CD4-positive, alpha-beta T cell (primary cell): Measurements from ENCODE around the gene C1orf35. TPM values are rescaled to one million over a fixed set of nuclear protein-coding genes. Genes with fewer than 3 reads are reported as not detected.

ENCODE experiments used
- ATAC-seq: fragments of 200-7000 bp; cut with Tn5 transposase; one replicate; pipeline ENCODE4 v1.10.0; 2022; ENCODE audit warnings: mild to moderate bottlenecking; ENCODE audit not compliant: poor library complexity
- CTCF ChIA-PET: fragments of 350-600 bp; sonication (Branson Sonifier 250); formaldehyde crosslinking; loops from one replicate; lab custom pipeline; 2021; ENCODE audit warnings: antibody characterized with exemption, inconsistent platforms; lab: Charles Lee
- POLR2A ChIA-PET: fragments of 350-600 bp; sonication (Branson Sonifier 250); formaldehyde crosslinking; loops from one replicate; lab custom pipeline; 2021; ENCODE audit warnings: antibody characterized with exemption, inconsistent platforms; lab: Charles Lee
- DNase-seq, 14 experiments: peaks; one replicate each; pipeline ENCODE4 v3.0.0-alpha.2; 2013 to 2020; ENCODE audit warnings: mixed read lengths in 2 of 14
- H3K27ac ChIP-seq, 2 donors: one replicate each; pipeline versions ENCODE4 v1.5.1 to v1.7.0; 2013; ENCODE audit warnings: low read length in 2 of 2, low read depth in 1 of 2, mild to moderate bottlenecking in 1 of 2
- H3K27me3 ChIP-seq, 2 experiments: 1 replicate in 1 of 2; 2 replicates in 1 of 2; pipeline versions ENCODE4 v1.6.1 to v1.7.0; 2013; ENCODE audit warnings: low read length in 2 of 2, control low read depth in 1 of 2, mild to moderate bottlenecking in 1 of 2, moderate library complexity in 1 of 2; ENCODE audit not compliant: insufficient read depth in 2 of 2, control insufficient read depth in 1 of 2
- H3K36me3 ChIP-seq: one replicate; pipeline ENCODE4 v1.6.1; 2013; ENCODE audit warnings: low read length, control low read depth; ENCODE audit not compliant: insufficient read depth
- H3K4me1 ChIP-seq: one replicate; pipeline ENCODE4 v1.6.1; 2013; ENCODE audit warnings: low read length, control low read depth; ENCODE audit not compliant: insufficient read depth
- H3K4me3 ChIP-seq: one replicate; pipeline ENCODE4 v1.5.1; 2013; ENCODE audit warnings: mild to moderate bottlenecking, low read length, moderate library complexity
- H3K9me3 ChIP-seq, 2 experiments: 1 replicate in 1 of 2; 2 replicates in 1 of 2; pipeline versions ENCODE4 v1.6.1 to v1.7.0; 2013; ENCODE audit warnings: low read length in 2 of 2, mild to moderate bottlenecking in 2 of 2, control low read depth in 1 of 2, moderate library complexity in 1 of 2; ENCODE audit not compliant: control insufficient read depth in 1 of 2, insufficient read depth in 1 of 2
- H3K27ac Mint-ChIP-seq: one replicate; pipeline ENCODE4 v1.8.0; 2020; ENCODE audit warnings: mixed read lengths
- H3K27me3 Mint-ChIP-seq: one replicate; pipeline ENCODE4 v1.8.0; 2021; ENCODE audit warnings: mixed read lengths
- H3K36me3 Mint-ChIP-seq: one replicate; pipeline ENCODE4 v1.8.0; 2021; ENCODE audit warnings: low read depth, mixed read lengths
- H3K4me1 Mint-ChIP-seq: one replicate; pipeline ENCODE4 v1.8.0; 2021; ENCODE audit warnings: low read depth, mixed read lengths
- H3K4me3 Mint-ChIP-seq: one replicate; pipeline ENCODE4 v1.8.0; 2020; ENCODE audit warnings: mild to moderate bottlenecking, mixed read lengths
- H3K9me3 Mint-ChIP-seq: one replicate; pipeline ENCODE4 v1.8.0; 2020; ENCODE audit warnings: mixed read lengths
- CTCF ChIP-seq: fragments of 200-600 bp; IDR thresholded peaks from one replicate; pipeline ENCODE4 v1.8.0; 2022; ENCODE audit warnings: antibody characterized with exemption, mild to moderate bottlenecking
- intact Hi-C, 2 experiments: fragments of 100-400 bp; cut with DNase I in 1 of 2; cut with micrococcal nuclease in 1 of 2; formaldehyde crosslinking; loops; one replicate each; pipeline versions ENCODE4 v1.15.1 to v1.9.0; 2023 to 2025; cut with DNase I, micrococcal nuclease
- total RNA-seq, 174 experiments: library from RNA in 2 of 174; stranded (reverse) in 2 of 174; gene quantifications; one replicate each; pipeline ENCODE4 v1.2.3 and lab custom pipeline; 2021 to 2026

The C1orf35 gene
- total RNA-seq, 2 experiments from 2014 or later: 36.6 to 40.3 TPM

- H3K27me3 Mint-ChIP-seq: no peaks in the 10 kb centered on the region
- POLR2A ChIA-PET: no interaction called here
- Histone ChIP-seq H3K36me3 (no peaks in the 10 kb centered on the region), H3K4me3 (no peak overlapping the region), H3K27ac (no peak overlapping the region), H3K27me3 (peaks cover 0 to 13% of the 10 kb centered on the region in 2 experiments), H3K4me1 (no peaks in the 10 kb centered on the region), H3K9me3 (no peaks in the 10 kb centered on the region)
- no peak overlapping the region for H3K27ac Mint-ChIP-seq
- H3K4me1 Mint-ChIP-seq: peaks cover 12% of the 10 kb centered on the region
- CTCF ChIA-PET: no interaction called here
- intact Hi-C loops: no loop called here
- ATAC-seq (no peak), DNase-seq (no peak)
- no peak for TF ChIP-seq CTCF
- no peaks in the 10 kb centered on the region for H3K9me3 Mint-ChIP-seq
- no peak overlapping the region for H3K4me3 Mint-ChIP-seq
- H3K36me3 Mint-ChIP-seq: no peaks in the 10 kb centered on the region
Measured at GRCh38 chr1:228072658-228073043, 30.5 kb downstream of the C1orf35 start.

GRCh38 chr1:228071839-228072657, 31.1 kb downstream of the C1orf35 start:
- no peak for ATAC-seq
- no peak overlapping the region for H3K4me3 Mint-ChIP-seq

GRCh38 chr1:228070851-228071250, 32.3 kb downstream of the C1orf35 start:
- no peaks in the 10 kb centered on the region for H3K9me3 Mint-ChIP-seq
- no peak overlapping the region for H3K4me3 Mint-ChIP-seq
- Histone ChIP-seq H3K4me1 (no peaks in the 10 kb centered on the region), H3K36me3 (no peaks in the 10 kb centered on the region), H3K27ac (no peak overlapping the region), H3K9me3 (no peaks in the 10 kb centered on the region), H3K27me3 (peaks cover 11 to 30% of the 10 kb centered on the region in 2 experiments), H3K4me3 (no peak overlapping the region)
- POLR2A ChIA-PET: no interaction called here
- DNase-seq: no peak
- no peaks in the 10 kb centered on the region for H3K36me3 Mint-ChIP-seq
- no peak overlapping the region for H3K27ac Mint-ChIP-seq
- no peak for ATAC-seq
- peaks cover 10% of the 10 kb centered on the region for H3K27me3 Mint-ChIP-seq
- TF ChIP-seq CTCF: no peak
- H3K4me1 Mint-ChIP-seq: peaks cover 5% of the 10 kb centered on the region
- intact Hi-C loops: no loop called here
- CTCF ChIA-PET: no interaction called here

More at GRCh38 chr1:228071839-228072657, 31.1 kb downstream of the C1orf35 start:
- no peaks in the 10 kb centered on the region for H3K36me3 ChIP-seq
- ChIA-PET POLR2A (no interaction called here), CTCF (no interaction called here)
- Mint-ChIP-seq H3K27ac (no peak overlapping the region), H3K4me1 (peaks cover 7% of the 10 kb centered on the region), H3K27me3 (no peaks in the 10 kb centered on the region), H3K9me3 (no peaks in the 10 kb centered on the region), H3K36me3 (no peaks in the 10 kb centered on the region)
- no peaks in the 10 kb centered on the region for H3K4me1 ChIP-seq
- no peak for TF ChIP-seq CTCF
- H3K9me3 ChIP-seq: no peaks in the 10 kb centered on the region
- no peak for DNase-seq
- no peak overlapping the region for H3K27ac ChIP-seq
- H3K27me3 ChIP-seq: peaks cover 1 to 18% of the 10 kb centered on the region in 2 experiments
- intact Hi-C loops: no loop called here
- H3K4me3 ChIP-seq: no peak overlapping the region
